HEK293 (cell line): ENCODE results near the gene COL5A1.

Source experiments
- CTCF ChIA-PET: fragments of 350-600 bp; formaldehyde crosslinking; extraction: SDS; loops from one replicate; lab custom pipeline; 2021; ENCODE audit warnings: antibody characterized with exemption; lab: Yijun Ruan, JAX
- POLR2A ChIA-PET: fragments of 300-600 bp; formaldehyde crosslinking; extraction: SDS; loops from one replicate; lab custom pipeline; 2020; ENCODE audit warnings: antibody characterized with exemption, inconsistent platforms; lab: Yijun Ruan, JAX
- H3K27ac ChIP-seq: fragments of 200-500 bp; sonication (Bioruptor generic); 2 replicates; pipeline ENCODE4 v1.5.1; 2014; ENCODE audit warnings: low read depth, low read length, control low read depth, inconsistent platforms; ENCODE audit errors: extremely low read depth
- H3K36me3 ChIP-seq, 2 experiments: fragments of 200-500 bp in 1 of 2; sonication (Bioruptor generic) in 1 of 2; 1 replicate in 1 of 2; 2 replicates in 1 of 2; pipeline ENCODE4 v1.5.1; 2014 to 2017; ENCODE audit warnings: inconsistent platforms in 2 of 2, low read length in 2 of 2; ENCODE audit not compliant: control insufficient read depth in 2 of 2, insufficient read depth in 1 of 2
- H3K4me1 ChIP-seq: fragments of 200-500 bp; sonication (Bioruptor generic); 2 replicates; pipeline ENCODE4 v1.5.1; 2014; ENCODE audit warnings: mild to moderate bottlenecking, low read length, inconsistent platforms; ENCODE audit not compliant: control insufficient read depth, insufficient read depth
- H3K4me3 ChIP-seq: 2 replicates; pipeline ENCODE4 v1.5.1; 2011; ENCODE audit warnings: low read depth, mild to moderate bottlenecking, control low read depth, low read length, moderate library complexity
- H3K9me3 ChIP-seq: fragments of 200-500 bp; sonication (Bioruptor generic); 2 replicates; pipeline ENCODE4 v1.5.1; 2014; ENCODE audit warnings: low read depth, low read length, inconsistent platforms; ENCODE audit not compliant: control insufficient read depth, insufficient read depth
- FEZF1 ChIP-seq: fragments of 450-650 bp; formaldehyde crosslinking; IDR thresholded peaks from 2 replicates; pipeline ENCODE4 v1.5.1; 2016; ENCODE audit warnings: missing biosample characterization, missing genetic modification characterization
- GLIS1 ChIP-seq: fragments of 450-650 bp; formaldehyde crosslinking; IDR thresholded peaks from 2 replicates; pipeline ENCODE4 v1.5.1; 2016; ENCODE audit warnings: missing biosample characterization, missing genetic modification characterization
- KLF17 ChIP-seq: fragments of 450-650 bp; formaldehyde crosslinking; IDR thresholded peaks from 2 replicates; pipeline ENCODE4 v1.5.1; 2016; ENCODE audit warnings: missing biosample characterization, missing genetic modification characterization
- MZF1 ChIP-seq: fragments of 450-650 bp; formaldehyde crosslinking; IDR thresholded peaks from 2 replicates; pipeline ENCODE4 v1.5.1; 2017; ENCODE audit warnings: missing biosample characterization, missing genetic modification characterization, borderline replicate concordance
- YY1 ChIP-seq: fragments of 450-650 bp; formaldehyde crosslinking; IDR thresholded peaks from 2 replicates; pipeline ENCODE4 v1.5.1; 2018; ENCODE audit warnings: missing biosample characterization, missing genetic modification characterization
- ZBTB48 ChIP-seq: fragments of 450-650 bp; formaldehyde crosslinking; IDR thresholded peaks from 2 replicates; pipeline ENCODE4 v1.5.1; 2016; ENCODE audit warnings: missing biosample characterization, missing genetic modification characterization
- ZIC2 ChIP-seq: fragments of 450-650 bp; formaldehyde crosslinking; IDR thresholded peaks from 2 replicates; pipeline ENCODE4 v1.5.1; 2016; ENCODE audit warnings: missing biosample characterization, missing genetic modification characterization
- ZNF10 ChIP-seq: fragments of 450-650 bp; formaldehyde crosslinking; IDR thresholded peaks from 2 replicates; pipeline ENCODE4 v1.5.1; 2017; ENCODE audit warnings: missing biosample characterization, missing genetic modification characterization
- ZNF133 ChIP-seq: fragments of 450-650 bp; formaldehyde crosslinking; IDR thresholded peaks from 2 replicates; pipeline ENCODE4 v1.5.1; 2016; ENCODE audit warnings: missing biosample characterization, missing genetic modification characterization
- ZNF175 ChIP-seq: fragments of 450-650 bp; formaldehyde crosslinking; IDR thresholded peaks from 2 replicates; pipeline ENCODE4 v1.5.1; 2016; ENCODE audit warnings: missing biosample characterization, missing genetic modification characterization
- ZNF292 ChIP-seq: fragments of 450-650 bp; formaldehyde crosslinking; IDR thresholded peaks from 2 replicates; pipeline ENCODE4 v1.5.1; 2016; ENCODE audit warnings: low read depth, missing biosample characterization, missing genetic modification characterization, borderline replicate concordance
- ZNF433 ChIP-seq: fragments of 450-650 bp; formaldehyde crosslinking; IDR thresholded peaks from 2 replicates; pipeline ENCODE4 v1.5.1; 2016; ENCODE audit warnings: missing biosample characterization, missing genetic modification characterization, low read depth
- ZNF501 ChIP-seq: fragments of 450-650 bp; formaldehyde crosslinking; IDR thresholded peaks from 2 replicates; pipeline ENCODE4 v1.5.1; 2016; ENCODE audit warnings: missing biosample characterization, missing genetic modification characterization
- ZNF514 ChIP-seq: fragments of 450-650 bp; formaldehyde crosslinking; IDR thresholded peaks from 2 replicates; pipeline ENCODE4 v1.5.1; 2016; ENCODE audit warnings: missing biosample characterization, missing genetic modification characterization
- ZNF530 ChIP-seq: fragments of 450-650 bp; formaldehyde crosslinking; IDR thresholded peaks from 2 replicates; pipeline ENCODE4 v1.5.1; 2016; ENCODE audit warnings: low read depth, missing biosample characterization, missing genetic modification characterization
- ZNF558 ChIP-seq: fragments of 450-650 bp; formaldehyde crosslinking; IDR thresholded peaks from 2 replicates; pipeline ENCODE4 v1.5.1; 2016; ENCODE audit warnings: missing biosample characterization, missing genetic modification characterization
- ZNF600 ChIP-seq: fragments of 450-650 bp; formaldehyde crosslinking; IDR thresholded peaks from 2 replicates; pipeline ENCODE4 v1.5.1; 2016; ENCODE audit warnings: missing biosample characterization, missing genetic modification characterization
- ZNF777 ChIP-seq: fragments of 450-650 bp; formaldehyde crosslinking; IDR thresholded peaks from 2 replicates; pipeline ENCODE4 v1.5.1; 2017; ENCODE audit warnings: missing biosample characterization, missing genetic modification characterization, borderline replicate concordance
- TF ChIP-seq, protein P1 (sequence below): fragments of 450-650 bp; formaldehyde crosslinking; IDR thresholded peaks from 2 replicates; pipeline ENCODE4 v1.5.1; 2016; ENCODE audit warnings: missing biosample characterization, missing genetic modification characterization

The COL5A1 gene

GRCh38 chr9:134626571-134627416 is 14.8 kb upstream of the COL5A1 start:
- Histone ChIP-seq H3K4me3 (no peak overlapping the region), H3K4me1 (no peaks in the 10 kb centered on the region), H3K9me3 (no peaks in the 10 kb centered on the region), H3K27ac (no peak overlapping the region), H3K36me3 (no peaks in the 10 kb centered on the region)
- POLR2A ChIA-PET = interaction anchor here (1.0 to 1.2 kb wide), 2 partner anchors 14 to 124 kb away, joined by 3 to 4 read pairs; partner anchors contain the start of gene COL5A1
- CTCF ChIA-PET = interaction anchor here (0.6 to 1.6 kb wide), 2 partner anchors 44 to 229 kb away, joined by 3 to 4 read pairs; no protein-coding TSS in a partner anchor
- TF ChIP-seq KLF17 (tag by site-specific recombination) (peak; percentile 80; the same call in 1 of the 2 replicates), ZIC2 (peak; percentile 94), FEZF1 (tag by site-specific recombination) (no peak), GLIS1 (tag by site-specific recombination) (peak; percentile 20; the same call in 1 of the 2 replicates)
- TF ChIP-seq, all 188 proteins: peak for 3

- no peak overlapping the region for H3K4me3 ChIP-seq
- no peak overlapping the region for H3K27ac ChIP-seq
- H3K4me1 ChIP-seq = no peaks in the 10 kb centered on the region
- no peaks in the 10 kb centered on the region for H3K36me3 ChIP-seq
- TF ChIP-seq ZNF558 (tag by site-specific recombination) = no peak
- TF ChIP-seq ZBTB48 (tag by site-specific recombination) = no peak
- TF ChIP-seq ZNF133 (tag by site-specific recombination) = no peak
- TF ChIP-seq, protein P1, sequence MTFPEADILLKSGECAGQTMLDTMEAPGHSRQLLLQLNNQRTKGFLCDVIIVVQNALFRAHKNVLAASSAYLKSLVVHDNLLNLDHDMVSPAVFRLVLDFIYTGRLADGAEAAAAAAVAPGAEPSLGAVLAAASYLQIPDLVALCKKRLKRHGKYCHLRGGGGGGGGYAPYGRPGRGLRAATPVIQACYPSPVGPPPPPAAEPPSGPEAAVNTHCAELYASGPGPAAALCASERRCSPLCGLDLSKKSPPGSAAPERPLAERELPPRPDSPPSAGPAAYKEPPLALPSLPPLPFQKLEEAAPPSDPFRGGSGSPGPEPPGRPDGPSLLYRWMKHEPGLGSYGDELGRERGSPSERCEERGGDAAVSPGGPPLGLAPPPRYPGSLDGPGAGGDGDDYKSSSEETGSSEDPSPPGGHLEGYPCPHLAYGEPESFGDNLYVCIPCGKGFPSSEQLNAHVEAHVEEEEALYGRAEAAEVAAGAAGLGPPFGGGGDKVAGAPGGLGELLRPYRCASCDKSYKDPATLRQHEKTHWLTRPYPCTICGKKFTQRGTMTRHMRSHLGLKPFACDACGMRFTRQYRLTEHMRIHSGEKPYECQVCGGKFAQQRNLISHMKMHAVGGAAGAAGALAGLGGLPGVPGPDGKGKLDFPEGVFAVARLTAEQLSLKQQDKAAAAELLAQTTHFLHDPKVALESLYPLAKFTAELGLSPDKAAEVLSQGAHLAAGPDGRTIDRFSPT (tag by site-specific recombination) = no peak
- TF ChIP-seq MZF1 (tag by site-specific recombination) = no peak
- TF ChIP-seq ZNF175 (tag by site-specific recombination) = no peak
- TF ChIP-seq ZNF292 (tag by site-specific recombination) = no peak
- TF ChIP-seq ZNF433 = no peak
- no peak for TF ChIP-seq YY1 (tag by site-specific recombination)
- no peak for TF ChIP-seq ZNF501 (tag by site-specific recombination)
- TF ChIP-seq ZNF777 = no peak
- TF ChIP-seq ZNF514 (tag by site-specific recombination) = no peak
- TF ChIP-seq ZNF530 (tag by site-specific recombination) = no peak
- TF ChIP-seq ZNF10 = no peak
- no peak for TF ChIP-seq ZNF600 (tag by site-specific recombination)
- TF ChIP-seq, all 188 proteins: peak for 0
- ChIA-PET POLR2A (no interaction called here), CTCF (interaction anchor here (0.6 to 1.6 kb wide), 5 partner anchors 33 to 229 kb away, joined by 3 to 4 read pairs (median 3); no protein-coding TSS in a partner anchor)
- no peaks in the 10 kb centered on the region for H3K9me3 ChIP-seq
Measured at GRCh38 chr9:134627417-134628353, 13.9 kb upstream of the COL5A1 start.
